ENCODE results near the gene PCDHB3.
"Not testable (repeated sequence)": the region's sequence is repeated elsewhere in the genome, so short reads cannot be mapped to it uniquely, and the experiment has no call there.

PCDHB3 gene

GRCh38 chr5:141149812-141150211, 49.5 kb downstream of the PCDHB3 start, which contains the start of gene PCDHB6:
TSS of gene PCDHB6 (plus strand) at chr5:141150057. CDS start at chr5:141150258, 201 bp downstream.
- Histone ChIP-seq H3K27me3 (ENCODE audit: insufficient read depth, low read length) (no peaks in the 10 kb centered on the region), H3K27ac (ENCODE audit: low read length) (no peak within 1 kb of the TSS), H3K36me3 (ENCODE audit: insufficient read depth, low read depth, low read length) (no peaks in the 10 kb centered on the region), H3K9ac (ENCODE audit: low read depth, low read length) (no peak within 1 kb of the TSS), H3K9me3 (ENCODE audit: insufficient read depth, low read depth, low read length) (peaks cover 22% of the 10 kb centered on the region; the same call in 1 of the 2 replicates), H3K4me3 (ENCODE audit: low read length) (no peak within 1 kb of the TSS), H3K4me1 (ENCODE audit: insufficient read depth, low read length) (no peaks in the 10 kb centered on the region)

- Histone ChIP-seq H3K36me3 (ENCODE audit: insufficient read depth, low read depth, low read length) (no peaks in the 10 kb centered on the region), H3K4me1 (ENCODE audit: insufficient read depth, low read length) (no peaks in the 10 kb centered on the region), H3K9ac (ENCODE audit: low read depth, low read length) (no peak overlapping the region), H3K4me3 (ENCODE audit: low read length) (no peak overlapping the region), H3K27me3 (ENCODE audit: insufficient read depth, low read length) (no peaks in the 10 kb centered on the region), H3K9me3 (ENCODE audit: insufficient read depth, low read depth, low read length) (peaks cover 26% of the 10 kb centered on the region; the same call in 1 of the 2 replicates), H3K27ac (ENCODE audit: low read length) (no peak overlapping the region)
Measured at GRCh38 chr5:141150224-141150992, 50.1 kb downstream of the PCDHB3 start.

- Histone ChIP-seq H3K9me3 (ENCODE audit: insufficient read depth, low read depth, low read length) (peaks cover 30% of the 10 kb centered on the region; the same call in 1 of the 2 replicates), H3K4me3 (ENCODE audit: low read length) (no peak overlapping the region), H3K4me1 (ENCODE audit: insufficient read depth, low read length) (no peaks in the 10 kb centered on the region), H3K27me3 (ENCODE audit: insufficient read depth, low read length) (no peaks in the 10 kb centered on the region), H3K9ac (ENCODE audit: low read depth, low read length) (no peak overlapping the region), H3K36me3 (ENCODE audit: insufficient read depth, low read depth, low read length) (no peaks in the 10 kb centered on the region), H3K27ac (ENCODE audit: low read length) (no peak overlapping the region)
Measured at GRCh38 chr5:141150993-141151325, 50.7 kb downstream of the PCDHB3 start.

- not testable (repeated sequence) for H3K27ac ChIP-seq (ENCODE audit: low read length); H3K9ac ChIP-seq (ENCODE audit: low read depth, low read length); H3K27me3 ChIP-seq (ENCODE audit: insufficient read depth, low read length); H3K36me3 ChIP-seq (ENCODE audit: insufficient read depth, low read depth, low read length); H3K4me3 ChIP-seq (ENCODE audit: low read length); H3K4me1 ChIP-seq (ENCODE audit: insufficient read depth, low read length)
- peaks cover 31% of the 10 kb centered on the region; the same call in 1 of the 2 replicates for H3K9me3 ChIP-seq (ENCODE audit: insufficient read depth, low read depth, low read length)
Measured at GRCh38 chr5:141151632-141152031, 51.4 kb downstream of the PCDHB3 start.

- H3K4me1 ChIP-seq (ENCODE audit: insufficient read depth, low read length); H3K27me3 ChIP-seq (ENCODE audit: insufficient read depth, low read length): not testable (repeated sequence)
- H3K9me3 ChIP-seq (ENCODE audit: insufficient read depth, low read depth, low read length) = peaks cover 36% of the 10 kb centered on the region; the same call in 1 of the 2 replicates
Measured at GRCh38 chr5:141152096-141152495, 51.8 kb downstream of the PCDHB3 start.

More at GRCh38 chr5:141152096-141152495, 51.8 kb downstream of the PCDHB3 start:
- not testable (repeated sequence) for H3K4me3 ChIP-seq (ENCODE audit: low read length); H3K27ac ChIP-seq (ENCODE audit: low read length); H3K9ac ChIP-seq (ENCODE audit: low read depth, low read length); H3K36me3 ChIP-seq (ENCODE audit: insufficient read depth, low read depth, low read length)

Measured in iPS-20b (cell line).